IPS-18c (cell line): ENCODE measurements around the gene NRM.
"Not testable (repeated sequence)": the region's sequence is repeated elsewhere in the genome, so short reads cannot be mapped to it uniquely, and the experiment has no call there.

Experiments used
- H3K4me3 ChIP-seq: 2 replicates; pipeline ENCODE4 v1.7.0; 2013; ENCODE audit warnings: low read depth, mild to moderate bottlenecking, low read length, moderate library complexity; ENCODE audit not compliant: insufficient read depth
- H3K9me3 ChIP-seq: one replicate; pipeline ENCODE4 v1.6.1; 2013; ENCODE audit warnings: mild to moderate bottlenecking, low read length, moderate library complexity; ENCODE audit not compliant: control insufficient read depth, insufficient read depth

Gene NRM

DNA sequence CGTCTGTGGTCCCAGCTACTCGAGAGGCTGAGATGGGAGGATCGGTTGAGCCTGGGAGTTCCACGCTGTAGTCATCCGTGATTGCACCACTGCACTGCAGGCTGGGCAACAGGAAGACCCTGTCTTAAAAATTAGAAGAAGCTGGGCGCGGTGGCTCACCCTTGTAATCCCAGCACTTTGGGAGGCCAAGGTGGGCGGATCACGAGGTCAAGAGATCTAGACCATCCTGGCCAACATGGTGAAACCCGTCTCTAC lies 31.2 kb upstream of the NRM start:
- H3K9me3 ChIP-seq = not testable (repeated sequence)
- H3K4me3 ChIP-seq = peak overlapping the region; percentile 93

DNA sequence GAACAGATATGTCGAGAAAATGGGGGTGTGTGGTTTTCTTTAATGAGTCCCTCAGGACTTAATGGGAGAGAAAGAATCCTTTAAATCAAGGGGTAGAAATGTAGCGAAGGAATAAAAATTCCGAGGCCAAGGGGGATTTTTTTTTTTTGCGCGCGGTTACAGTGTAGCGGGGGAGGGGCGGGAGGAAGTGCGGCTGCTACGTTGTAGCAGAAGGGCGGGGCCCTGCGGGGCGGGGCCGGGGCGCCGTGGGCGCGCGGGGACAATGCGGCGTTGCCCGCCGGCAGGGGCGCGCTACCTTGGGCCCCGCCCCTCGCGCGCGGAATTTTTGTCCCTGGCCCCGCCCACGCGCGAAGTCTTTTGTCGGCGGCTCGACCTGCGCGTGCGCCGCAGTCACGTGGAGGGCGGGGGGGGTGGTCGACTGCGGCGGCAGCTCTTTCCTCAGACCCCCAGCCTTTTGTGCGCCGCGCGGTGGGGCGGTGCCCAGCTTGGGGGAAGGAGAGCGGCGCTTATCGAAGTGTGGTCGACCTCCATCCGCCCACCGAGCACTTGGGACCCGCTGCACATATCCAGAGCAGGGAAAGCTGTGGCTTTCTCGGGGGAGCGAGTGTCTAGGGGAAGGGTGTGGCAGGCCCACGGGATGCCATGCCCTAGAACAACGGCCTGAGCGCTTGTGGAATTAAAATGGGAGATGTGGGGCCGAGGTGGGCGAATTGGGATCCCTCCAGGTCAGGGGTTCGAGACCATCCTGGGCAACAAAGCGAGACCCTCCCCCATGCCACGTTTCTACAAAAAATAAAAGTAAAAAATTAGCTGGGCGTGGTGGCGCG lies 30.6 kb upstream of the NRM start:
- H3K4me3 ChIP-seq = peak overlapping the region; percentile 93
- no peaks in the 10 kb centered on the region for H3K9me3 ChIP-seq

DNA sequence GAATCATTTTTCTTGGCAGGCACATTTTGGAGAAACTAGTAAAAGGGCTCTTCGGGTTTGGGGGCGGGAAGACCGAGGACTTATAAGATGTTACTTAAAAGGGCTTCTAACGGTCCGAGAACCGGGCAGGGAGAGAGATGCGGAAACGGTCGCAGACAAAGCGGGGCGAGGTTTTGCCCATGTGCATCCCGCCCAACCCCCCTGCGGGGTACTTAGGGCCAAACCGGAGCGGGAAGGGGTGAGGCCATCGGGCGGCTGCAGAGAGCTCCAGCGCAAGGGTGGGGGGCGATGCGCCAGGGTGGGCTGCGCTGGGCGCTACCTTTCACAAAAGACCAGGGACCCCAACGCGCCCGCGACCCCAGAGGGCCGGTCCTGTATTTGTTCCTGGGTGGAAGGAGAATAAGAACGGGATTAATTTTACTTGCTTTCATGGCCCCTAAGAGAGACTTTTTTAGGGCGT lies 30.0 kb upstream of the NRM start:
- no peaks in the 10 kb centered on the region for H3K9me3 ChIP-seq
- H3K4me3 ChIP-seq = peak overlapping the region; percentile 93

DNA sequence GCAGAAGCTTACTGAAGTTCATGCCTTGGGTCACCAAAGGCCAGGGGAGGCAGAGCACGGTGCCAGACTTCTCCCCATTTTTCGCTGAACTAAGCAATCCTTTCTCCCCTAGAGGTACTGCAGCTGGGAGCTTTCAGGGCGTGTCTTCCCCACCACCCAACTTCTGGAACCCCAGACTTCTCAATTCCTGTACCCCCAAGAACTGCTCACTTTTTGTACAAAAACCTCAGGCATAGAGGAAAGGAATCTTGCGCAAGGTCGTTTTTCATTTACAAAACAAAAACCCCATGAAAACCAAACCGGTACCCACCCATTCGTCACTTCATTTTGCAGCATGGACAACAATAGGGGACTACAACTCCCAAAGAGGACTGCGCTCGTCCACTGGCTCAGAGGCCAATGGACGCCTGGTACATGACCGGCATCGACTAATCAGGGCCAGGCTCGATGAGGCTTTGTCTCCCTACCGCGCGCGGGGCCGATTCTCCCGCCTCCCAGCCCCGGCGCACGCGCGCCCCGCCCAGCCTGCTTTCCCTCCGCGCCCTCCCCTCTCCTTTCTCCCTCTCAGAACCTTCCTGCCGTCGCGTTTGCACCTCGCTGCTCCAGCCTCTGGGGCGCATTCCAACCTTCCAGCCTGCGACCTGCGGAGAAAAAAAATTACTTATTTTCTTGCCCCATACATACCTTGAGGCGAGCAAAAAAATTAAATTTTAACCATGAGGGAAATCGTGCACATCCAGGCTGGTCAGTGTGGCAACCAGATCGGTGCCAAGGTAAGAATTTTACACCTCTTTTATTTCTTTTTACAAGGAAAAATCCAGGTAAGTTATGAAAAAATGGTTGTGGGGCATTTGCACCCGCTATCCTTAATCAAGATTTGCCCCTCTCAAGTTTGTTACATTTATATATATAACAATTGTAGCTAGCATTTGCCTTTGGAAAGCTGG lies 29.3 kb upstream of the NRM start, which contains the start of gene TUBB:
TSS of gene TUBB (plus strand) at position 562 of the 947 bp plus-strand sequence. CDS start at position 717, 155 bp downstream.
- H3K4me3 ChIP-seq = peak within 1 kb of the TSS; percentile 93
- H3K9me3 ChIP-seq = no peaks in the 10 kb centered on the region

DNA sequence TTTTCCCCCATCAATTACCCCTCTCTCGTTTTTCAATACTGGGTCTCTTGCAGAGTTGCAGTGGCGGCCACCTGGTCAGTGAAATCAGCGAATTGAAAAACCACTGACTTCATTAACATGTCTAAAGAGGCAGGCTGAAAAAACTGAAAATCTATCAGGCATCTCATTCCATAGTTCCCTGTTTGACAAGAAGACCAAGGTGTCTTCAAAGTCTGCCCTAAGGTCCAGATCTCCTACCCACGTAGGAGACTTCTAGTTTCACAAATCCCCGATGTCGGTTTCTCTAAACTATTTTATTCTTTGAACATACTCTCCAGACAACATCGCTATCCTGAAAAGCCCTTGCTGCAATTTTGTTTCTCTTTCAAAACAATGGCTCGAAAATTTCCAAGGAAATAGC lies 28.6 kb upstream of the NRM start:
- Histone ChIP-seq H3K4me3 (peak overlapping the region; percentile 64; the same call in 1 of the 2 replicates), H3K9me3 (no peaks in the 10 kb centered on the region)

DNA sequence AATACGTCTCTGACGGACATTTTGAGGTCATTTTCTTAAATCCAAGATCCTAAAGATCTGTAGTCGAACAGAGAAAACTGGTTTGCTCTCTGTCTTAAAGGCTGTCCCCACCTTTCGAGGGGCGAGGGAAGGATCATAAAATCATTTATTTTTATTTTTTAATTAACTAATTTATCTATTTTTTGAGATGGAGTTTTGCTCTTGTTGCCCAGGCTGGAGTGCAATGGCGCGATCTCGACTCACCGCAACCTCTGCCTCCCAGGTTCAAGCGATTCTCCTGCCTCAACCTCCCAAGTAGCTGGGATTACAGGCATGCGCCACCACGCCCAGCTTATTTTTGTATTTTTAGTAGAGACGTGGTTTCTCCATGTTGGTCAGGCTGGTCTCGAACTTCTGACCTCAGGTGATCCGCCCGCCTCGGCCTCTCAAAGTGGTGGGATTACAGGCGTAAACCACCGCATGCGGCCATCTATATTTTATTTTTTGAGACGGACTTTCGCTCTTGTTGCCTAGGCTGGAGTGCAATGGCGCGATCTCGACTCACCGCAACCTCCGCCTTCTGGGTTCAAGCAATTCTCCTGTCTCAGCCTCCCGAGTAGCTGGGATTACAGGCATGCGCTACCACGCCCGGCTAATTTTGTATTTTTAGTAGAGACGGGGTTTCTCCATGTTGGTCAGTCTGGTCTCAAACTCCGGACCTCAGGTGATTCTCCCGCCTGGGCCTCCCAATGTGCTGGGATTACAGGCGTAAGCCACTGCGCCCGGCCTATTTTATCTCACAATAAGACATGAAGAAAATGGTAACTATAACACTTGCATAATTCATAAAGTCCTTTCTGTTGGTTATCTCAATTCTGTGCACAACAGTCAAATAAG lies 27.3 kb upstream of the NRM start:
- peak overlapping the region; percentile 67 for H3K4me3 ChIP-seq
- H3K9me3 ChIP-seq = not testable (repeated sequence)

DNA sequence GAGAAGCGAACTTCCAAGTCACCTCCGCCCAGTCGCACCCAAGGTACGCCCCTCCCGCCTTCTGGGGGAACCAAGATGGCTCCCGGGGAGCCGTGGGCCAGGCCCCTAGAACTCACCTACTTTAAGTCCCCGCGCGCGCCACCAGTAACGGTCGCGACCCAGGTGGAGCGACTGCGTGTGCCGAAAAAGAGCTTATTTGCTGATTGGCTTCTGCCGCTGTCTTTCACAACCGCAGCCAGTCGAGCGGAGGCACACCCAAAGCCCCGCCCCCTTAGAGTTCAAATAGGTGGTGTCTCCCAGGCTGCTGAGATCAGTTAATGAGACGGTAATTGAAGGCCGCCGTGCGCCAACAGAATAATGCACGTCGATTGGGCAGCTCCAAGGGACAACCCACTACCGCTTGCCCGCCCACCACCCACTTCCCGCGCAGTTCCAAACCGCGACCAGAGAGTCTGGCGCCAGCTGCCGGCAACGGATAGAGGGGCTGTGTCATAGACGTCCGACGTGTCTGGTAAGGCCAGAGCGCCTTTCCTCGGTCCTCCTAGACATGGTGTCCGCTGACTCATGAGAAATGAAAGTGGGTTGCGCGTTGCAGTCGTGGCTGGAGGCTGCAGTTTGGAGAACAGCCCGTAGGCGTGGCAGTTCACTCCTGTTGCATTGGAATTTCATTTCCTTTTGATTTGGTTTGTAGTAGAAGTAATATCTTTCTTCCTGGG lies 26.5 kb upstream of the NRM start, which contains the start of gene MDC1:
TSS of gene MDC1 (minus strand) at position 153 of the 716 bp plus-strand sequence. CDS start 2,106 bp downstream, outside the sequence.
- Histone ChIP-seq H3K9me3 (no peaks in the 10 kb centered on the region), H3K4me3 (peak within 1 kb of the TSS; percentile 67)

DNA sequence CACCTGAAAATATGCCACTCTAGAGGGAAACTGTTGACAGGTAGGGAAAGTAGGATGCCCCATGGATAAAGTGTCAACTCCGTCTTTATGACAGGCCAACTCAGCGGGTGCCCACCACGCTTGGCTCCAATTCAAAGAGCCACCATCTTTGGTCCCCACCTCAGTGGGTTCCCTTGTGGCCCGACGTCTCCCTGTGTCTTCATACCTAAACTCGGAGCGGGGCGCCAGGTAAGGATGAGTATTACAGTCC lies 26.0 kb upstream of the NRM start:
- no peaks in the 10 kb centered on the region for H3K9me3 ChIP-seq
- H3K4me3 ChIP-seq = peak overlapping the region; percentile 67

DNA sequence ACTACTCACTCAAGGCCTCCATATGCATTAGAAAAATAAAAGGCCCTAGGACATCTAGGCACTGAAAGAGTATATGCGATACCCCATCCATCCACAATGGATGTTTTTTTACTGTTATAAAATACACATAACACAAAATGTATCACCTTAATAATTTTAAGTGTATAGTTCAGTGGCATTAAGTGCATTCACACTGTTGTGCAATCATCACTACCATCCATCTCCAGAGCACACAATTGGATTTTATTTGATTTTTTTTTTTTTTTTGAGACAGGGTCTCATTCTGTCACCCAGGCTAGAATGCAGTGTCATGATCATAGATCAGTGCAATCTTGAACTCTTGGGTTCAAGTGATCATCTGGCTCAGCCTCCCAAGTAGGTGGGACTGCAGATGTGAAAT lies 23.5 kb upstream of the NRM start:
- Histone ChIP-seq H3K4me3 (no peak overlapping the region), H3K9me3 (no peaks in the 10 kb centered on the region)

DNA sequence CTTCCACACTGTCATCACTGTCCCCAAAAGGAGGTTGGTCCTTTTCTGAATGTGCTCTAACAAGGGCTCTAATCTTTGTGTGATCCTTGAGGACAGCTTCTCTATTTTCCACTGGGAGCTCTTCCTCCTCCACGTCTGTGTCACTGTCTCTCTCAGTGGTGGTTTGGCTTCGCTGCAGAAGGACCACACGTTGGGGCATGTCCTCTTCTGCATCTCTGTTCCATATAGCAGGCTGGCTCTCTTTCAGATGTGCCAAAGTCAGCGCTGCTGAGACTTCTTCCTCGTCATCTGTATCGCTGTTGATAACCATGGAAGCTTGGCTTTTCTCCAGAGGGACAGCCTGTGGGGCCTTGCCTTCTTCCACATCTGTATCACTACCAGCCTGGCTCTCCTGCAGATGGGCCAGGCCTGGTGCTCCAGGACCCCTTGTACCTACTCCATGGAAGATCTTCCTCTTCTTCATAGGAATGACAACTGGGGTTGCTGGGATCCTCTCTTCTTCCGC lies 21.7 kb upstream of the NRM start:
- Histone ChIP-seq H3K4me3 (no peak overlapping the region), H3K9me3 (no peaks in the 10 kb centered on the region)

DNA sequence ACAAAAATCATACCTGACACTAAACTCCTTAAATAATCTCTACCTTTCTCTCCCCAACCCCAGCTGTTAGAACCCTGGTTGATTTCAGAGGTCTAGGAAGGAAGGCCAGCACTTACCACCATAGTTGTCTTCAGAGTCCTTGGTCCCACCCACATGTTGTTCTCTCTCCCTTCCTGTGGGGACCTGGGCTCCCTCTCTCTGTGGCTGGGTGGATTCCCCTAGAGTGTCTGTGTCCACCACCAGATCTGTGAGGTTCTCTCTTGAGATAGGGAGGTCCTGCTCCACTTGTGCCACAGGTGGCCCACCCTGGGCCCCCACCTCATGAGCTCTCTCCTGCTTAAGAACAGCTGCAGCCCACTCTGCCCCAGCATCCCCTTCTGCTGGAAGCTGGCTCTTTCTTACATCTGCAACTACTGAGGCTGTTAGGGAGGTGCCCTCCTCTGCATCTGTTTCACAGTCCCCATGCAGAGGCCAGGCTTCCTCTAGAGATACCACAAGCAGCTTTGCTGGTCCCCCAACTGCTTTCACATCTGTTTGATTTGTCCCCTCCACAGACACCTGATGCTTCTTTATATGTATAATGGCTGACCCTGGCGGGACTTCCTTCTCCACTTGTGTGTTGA lies 21.1 kb upstream of the NRM start:
- H3K4me3 ChIP-seq = no peak overlapping the region
- H3K9me3 ChIP-seq = no peaks in the 10 kb centered on the region

DNA sequence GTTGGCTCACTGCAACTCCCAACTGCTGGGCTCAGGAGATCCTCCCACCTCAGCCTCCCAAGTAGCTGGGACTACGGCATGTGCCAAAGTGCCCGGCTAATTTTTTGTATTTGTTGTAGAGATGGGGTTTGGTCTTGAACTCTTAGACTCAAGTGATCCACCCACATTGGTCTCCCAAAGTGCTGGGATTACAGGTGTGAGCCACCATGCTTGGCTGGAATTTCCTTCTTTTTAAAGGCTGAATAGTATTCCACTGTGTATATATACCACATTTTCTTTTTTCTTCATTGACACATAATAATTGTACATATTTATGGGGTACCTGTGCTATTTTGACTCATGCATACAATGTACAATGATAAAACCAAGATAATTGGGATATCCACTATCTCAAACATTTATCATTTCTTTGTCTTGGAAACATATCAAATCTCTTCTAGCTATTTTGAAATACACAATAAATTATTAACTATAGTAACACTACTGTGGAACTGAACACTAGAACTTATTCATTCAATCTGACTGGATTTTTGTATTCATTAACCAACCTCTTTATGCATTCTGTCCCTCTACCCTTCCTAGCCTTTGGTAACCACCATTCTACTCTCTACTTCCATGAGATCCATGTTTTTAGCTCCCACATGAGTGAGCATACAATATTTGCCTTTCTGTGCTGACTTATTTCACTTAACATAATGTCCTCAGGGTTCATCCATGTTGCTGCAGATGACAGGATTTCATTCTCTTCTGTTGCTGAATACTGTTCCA lies 18.5 kb upstream of the NRM start:
- no peaks in the 10 kb centered on the region for H3K9me3 ChIP-seq
- no peak overlapping the region for H3K4me3 ChIP-seq

DNA sequence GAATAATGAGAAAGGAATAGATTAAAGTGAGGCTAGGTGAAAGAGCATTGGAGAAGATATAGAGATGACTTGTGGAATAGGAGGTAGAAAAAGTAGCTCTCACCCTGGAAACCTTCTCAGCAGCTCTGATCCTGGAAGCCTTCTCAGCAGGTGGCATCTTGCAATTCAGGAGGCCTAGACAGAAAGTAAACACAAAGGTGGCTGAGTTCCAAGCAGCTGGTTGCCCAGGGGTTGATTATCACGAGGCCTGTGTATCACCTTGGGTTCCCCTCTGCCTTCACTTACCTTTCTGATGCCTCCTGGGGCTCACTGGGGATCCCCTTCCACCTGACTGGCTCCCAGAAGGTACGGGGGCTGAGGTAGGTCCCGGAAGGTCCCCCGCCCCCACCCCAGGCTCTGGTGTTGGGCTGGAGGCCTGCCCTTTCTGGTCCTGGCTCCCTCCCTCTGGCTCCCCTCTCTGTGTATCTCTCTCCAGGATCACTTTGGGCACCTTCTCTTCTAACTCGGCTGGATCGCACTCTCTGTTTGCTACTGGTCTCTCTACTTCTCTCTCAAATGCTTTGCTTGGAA lies 16.6 kb upstream of the NRM start:
- H3K4me3 ChIP-seq = no peak overlapping the region
- H3K9me3 ChIP-seq = no peaks in the 10 kb centered on the region

DNA sequence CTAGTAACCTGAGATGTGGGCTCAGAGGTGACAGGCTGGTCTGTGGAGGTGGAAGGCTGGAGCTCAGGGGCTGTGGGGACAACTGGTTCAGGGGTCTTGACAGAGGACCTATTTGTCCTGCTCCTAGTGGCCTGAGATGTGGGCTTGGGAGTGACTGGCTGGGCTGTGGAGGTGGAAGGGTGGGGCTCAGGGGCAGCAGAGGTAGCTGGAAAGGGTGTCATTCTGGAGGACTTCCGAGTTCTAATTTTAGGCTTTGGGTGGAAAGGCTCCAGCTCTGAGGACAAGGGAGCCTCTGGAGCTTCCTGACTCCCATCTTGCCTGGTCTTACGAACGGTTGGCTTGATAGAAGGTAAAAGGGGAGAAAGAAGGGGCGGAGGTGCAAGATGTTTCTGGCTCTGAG lies 14.8 kb upstream of the NRM start:
- Histone ChIP-seq H3K4me3 (no peak overlapping the region), H3K9me3 (no peaks in the 10 kb centered on the region)

DNA sequence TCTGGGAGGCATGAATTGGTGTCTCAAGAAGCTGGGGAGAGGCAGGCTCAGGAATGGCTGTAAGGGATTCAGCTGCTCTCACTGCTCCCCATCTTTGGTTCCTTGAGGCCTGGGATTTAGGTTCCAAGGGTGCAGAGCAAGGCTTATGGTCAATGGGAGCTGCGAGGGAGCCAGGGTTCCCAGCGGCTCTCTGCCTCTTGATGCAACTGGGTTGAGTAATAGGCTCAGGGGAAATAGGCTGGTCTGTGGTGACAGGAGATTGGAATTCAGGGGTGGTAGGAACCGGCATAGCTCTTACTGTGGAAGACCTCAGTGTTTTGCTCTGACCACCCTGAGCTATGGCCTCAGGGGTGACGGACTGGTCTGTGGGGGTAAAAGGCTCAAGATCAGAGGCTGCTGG lies 13.0 kb upstream of the NRM start:
- no peaks in the 10 kb centered on the region for H3K9me3 ChIP-seq
- H3K4me3 ChIP-seq = no peak overlapping the region
